Measurements from ENCODE around the gene CSK.

DNA sequence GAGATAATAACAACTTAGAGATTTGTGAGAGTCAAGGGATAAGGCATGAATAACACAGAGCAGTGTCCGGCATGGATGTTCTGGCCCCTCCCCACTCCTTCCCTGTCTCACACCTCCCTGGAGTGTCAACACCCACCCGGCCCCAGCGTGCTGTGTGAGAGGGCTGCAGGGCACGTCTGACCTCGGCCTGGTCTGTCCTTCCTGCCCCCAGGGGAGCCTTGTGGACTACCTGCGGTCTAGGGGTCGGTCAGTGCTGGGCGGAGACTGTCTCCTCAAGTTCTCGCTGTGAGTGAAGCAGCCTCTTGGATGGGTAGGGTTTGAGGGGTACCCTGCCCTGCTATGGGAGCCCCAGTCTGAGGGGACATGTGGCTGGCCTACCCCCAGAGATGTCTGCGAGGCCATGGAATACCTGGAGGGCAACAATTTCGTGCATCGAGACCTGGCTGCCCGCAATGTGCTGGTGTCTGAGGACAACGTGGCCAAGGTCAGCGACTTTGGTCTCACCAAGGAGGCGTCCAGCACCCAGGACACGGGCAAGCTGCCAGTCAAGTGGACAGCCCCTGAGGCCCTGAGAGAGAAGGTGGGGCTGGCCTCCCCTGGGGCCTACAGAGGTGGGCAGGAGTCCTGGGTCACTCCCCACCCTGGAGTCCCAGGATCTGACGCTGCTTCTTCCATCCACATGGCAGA, 19.6 kb downstream of the CSK start:
- TF ChIP-seq, protein P1, sequence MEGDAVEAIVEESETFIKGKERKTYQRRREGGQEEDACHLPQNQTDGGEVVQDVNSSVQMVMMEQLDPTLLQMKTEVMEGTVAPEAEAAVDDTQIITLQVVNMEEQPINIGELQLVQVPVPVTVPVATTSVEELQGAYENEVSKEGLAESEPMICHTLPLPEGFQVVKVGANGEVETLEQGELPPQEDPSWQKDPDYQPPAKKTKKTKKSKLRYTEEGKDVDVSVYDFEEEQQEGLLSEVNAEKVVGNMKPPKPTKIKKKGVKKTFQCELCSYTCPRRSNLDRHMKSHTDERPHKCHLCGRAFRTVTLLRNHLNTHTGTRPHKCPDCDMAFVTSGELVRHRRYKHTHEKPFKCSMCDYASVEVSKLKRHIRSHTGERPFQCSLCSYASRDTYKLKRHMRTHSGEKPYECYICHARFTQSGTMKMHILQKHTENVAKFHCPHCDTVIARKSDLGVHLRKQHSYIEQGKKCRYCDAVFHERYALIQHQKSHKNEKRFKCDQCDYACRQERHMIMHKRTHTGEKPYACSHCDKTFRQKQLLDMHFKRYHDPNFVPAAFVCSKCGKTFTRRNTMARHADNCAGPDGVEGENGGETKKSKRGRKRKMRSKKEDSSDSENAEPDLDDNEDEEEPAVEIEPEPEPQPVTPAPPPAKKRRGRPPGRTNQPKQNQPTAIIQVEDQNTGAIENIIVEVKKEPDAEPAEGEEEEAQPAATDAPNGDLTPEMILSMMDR (IDR thresholded peaks at IDR 0.05; ENCODE audit: low read depth, low read length, poor library complexity, severe bottlenecking) = no peak
- no peak for TF ChIP-seq EZH2phosphoT487 (IDR thresholded peaks at IDR 0.05; ENCODE audit: borderline replicate concordance, low read length)

All from DOHH2 (cell line).